OCI-LY7 (cell line): ENCODE data around the gene MPI. TPM values are rescaled to one million over a fixed set of nuclear protein-coding genes. Genes with fewer than 3 reads are reported as not detected.
A peak's percentile ranks its signal among the peaks of the same experiment; 100 is the strongest.

Experiments
- BruUV-seq: library from RNA; stranded (reverse); fragments of 400-500 nt; replicated peaks from 2 replicates; lab custom pipeline; 2021; lab: Mats Ljungman, UMichigan
- CTCF ChIA-PET: fragments of 300-600 bp; sonication (Branson Sonifier 250); formaldehyde crosslinking; loops from one replicate; lab custom pipeline; 2022; ENCODE audit warnings: antibody characterized with exemption; ENCODE audit not compliant: unreplicated experiment; lab: Charles Lee
- POLR2A ChIA-PET: fragments of 300-600 bp; sonication (Branson Sonifier 250); formaldehyde crosslinking; loops from one replicate; lab custom pipeline; 2022; ENCODE audit warnings: antibody characterized with exemption; lab: Charles Lee
- DNase-seq: peaks from one replicate; pipeline ENCODE4 v3.0.0-alpha.2; 2015; ENCODE audit warnings: low spot score
- H2AFZ ChIP-seq: fragments of 200-600 bp; sonication (generic), shearing (Covaris generic); 2 replicates; pipeline ENCODE4 v1.6.1; 2014; ENCODE audit warnings: mild to moderate bottlenecking, antibody characterized with exemption, low read length, moderate library complexity
- H3K27ac ChIP-seq: fragments of 200-600 bp; sonication (generic); 2 replicates; pipeline ENCODE4 v1.5.1; 2014; ENCODE audit warnings: mixed run types, low read depth, mild to moderate bottlenecking, moderate library complexity, low read length, inconsistent platforms; ENCODE audit not compliant: poor library complexity, severe bottlenecking
- H3K36me3 ChIP-seq: fragments of 200-600 bp; sonication (generic); 2 replicates; pipeline ENCODE4 v1.6.1; 2014; ENCODE audit warnings: mild to moderate bottlenecking, antibody characterized with exemption, low read length, moderate library complexity, mixed read lengths; ENCODE audit not compliant: insufficient read depth
- H3K4me1 ChIP-seq: fragments of 200-600 bp; sonication (generic); 2 replicates; pipeline ENCODE4 v1.5.1; 2014; ENCODE audit warnings: mild to moderate bottlenecking, low read length; ENCODE audit not compliant: insufficient read depth, poor library complexity, severe bottlenecking
- H3K4me2 ChIP-seq: fragments of 200-600 bp; sonication (generic); 2 replicates; pipeline ENCODE4 v1.6.1; 2014; ENCODE audit warnings: mild to moderate bottlenecking, low read length
- H3K4me3 ChIP-seq: fragments of 200-600 bp; sonication (generic); 2 replicates; pipeline ENCODE4 v1.5.1; 2014; ENCODE audit warnings: mild to moderate bottlenecking, low read depth, low read length; ENCODE audit not compliant: poor library complexity, severe bottlenecking
- H3K79me2 ChIP-seq: fragments of 200-600 bp; sonication (generic); 2 replicates; pipeline ENCODE4 v1.6.1; 2016; ENCODE audit warnings: low read depth, mild to moderate bottlenecking, low read length, moderate library complexity, mixed read lengths; ENCODE audit not compliant: insufficient read depth
- H3K9me2 ChIP-seq: fragments of 200-600 bp; sonication (generic); 2 replicates; pipeline ENCODE4 v1.6.1; 2016; ENCODE audit warnings: mild to moderate bottlenecking, low read length, mixed read lengths; ENCODE audit not compliant: insufficient read depth
- H3K9me3 ChIP-seq: fragments of 200-600 bp; sonication (generic); 2 replicates; pipeline ENCODE4 v1.6.1; 2014; ENCODE audit warnings: mild to moderate bottlenecking, mixed run types, low read length, mixed read lengths
- H4K20me1 ChIP-seq: fragments of 200-600 bp; sonication (generic); 2 replicates; pipeline ENCODE4 v1.6.1; 2014; ENCODE audit warnings: mild to moderate bottlenecking, antibody characterized with exemption, low read length, moderate library complexity, mixed read lengths; ENCODE audit not compliant: insufficient read depth
- CTCF ChIP-seq: fragments of 200-600 bp; sonication (generic); conservative IDR thresholded peaks from 2 replicates; pipeline ENCODE4 v1.5.1; 2014; ENCODE audit warnings: mild to moderate bottlenecking, antibody characterized with exemption, low read length, moderate library complexity, mixed read lengths
- EZH2phosphoT487 ChIP-seq: fragments of 200-600 bp; sonication (generic); IDR thresholded peaks from 2 replicates; pipeline ENCODE4 v1.6.1; 2018; ENCODE audit warnings: low read depth, borderline replicate concordance, mild to moderate bottlenecking, mixed run types, antibody characterized with exemption, low read length, moderate library complexity, mixed read lengths
- intact Hi-C: fragments of 100-400 bp; cut with micrococcal nuclease; formaldehyde crosslinking; loops from one replicate; pipeline ENCODE4 v1.10.0; 2022; ENCODE audit not compliant: unreplicated experiment
- total RNA-seq, 2 experiments: library from RNA; depleted of rRNA in 1 of 2; stranded (reverse); fragments of >200 nt in 1 of 2; shearing (Covaris generic) in 1 of 2; gene quantifications; 2 replicates each; pipeline ENCODE4 v1.2.3, GENCODE V29; 2014 to 2022

Gene MPI
- total RNA-seq, 2 experiments from 2014 or later = 58.9 to 67.2 TPM

GRCh38 chr15:74843445-74843828 is 46.4 kb upstream of the MPI start:
- no peaks in the 10 kb centered on the region for H3K9me2 ChIP-seq
- TSS peak; percentile 94 for BruUV-seq
- DNase-seq = no peak
- peaks cover 35% of the 10 kb centered on the region for H3K4me1 ChIP-seq
- intact Hi-C loops = loop anchor here (1.0 to 2.0 kb wide), 2 partner anchors 58 to 73 kb away; no protein-coding TSS in a partner anchor
- peak overlapping the region; percentile 66 for H3K4me2 ChIP-seq
- peak overlapping the region; percentile 73 for H3K4me3 ChIP-seq
- peak overlapping the region; percentile 58 for H2AFZ ChIP-seq
- peaks cover 16% of the 10 kb centered on the region for H3K36me3 ChIP-seq
- no peaks in the 10 kb centered on the region for H3K9me3 ChIP-seq
- H3K27ac ChIP-seq = peak overlapping the region; percentile 47
- no peaks in the 10 kb centered on the region for H4K20me1 ChIP-seq
- TF ChIP-seq CTCF (0 out of 2 replicates have a peak, but pooled peaks have one; percentile 55), EZH2phosphoT487 (no peak)
- no peaks in the 10 kb centered on the region for H3K79me2 ChIP-seq
- ChIA-PET POLR2A (interaction anchor here (0.6 to 1.3 kb wide), 3 partner anchors 15 to 72 kb away, joined by 3 to 5 read pairs (median 3); no protein-coding TSS in a partner anchor), CTCF (interaction anchor here (0.5 to 1.7 kb wide), 4 partner anchors 13 to 58 kb away, joined by 3 to 4 read pairs (median 4); no protein-coding TSS in a partner anchor)

GRCh38 chr15:74843891-74844299 is 45.9 kb upstream of the MPI start:
- Histone ChIP-seq H3K4me1 (peaks cover 35% of the 10 kb centered on the region), H2AFZ (no peak overlapping the region), H3K79me2 (no peaks in the 10 kb centered on the region), H3K36me3 (peaks cover 20% of the 10 kb centered on the region), H3K4me3 (peak overlapping the region; percentile 73), H3K9me2 (no peaks in the 10 kb centered on the region), H4K20me1 (no peaks in the 10 kb centered on the region), H3K27ac (peak overlapping the region; percentile 47), H3K9me3 (no peaks in the 10 kb centered on the region), H3K4me2 (peak overlapping the region; percentile 66)
- POLR2A ChIA-PET = no interaction called here
- DNase-seq = no peak
- CTCF ChIA-PET = interaction anchor here (0.5 to 1.7 kb wide), 5 partner anchors 12 to 135 kb away, joined by 3 to 13 read pairs (median 4); no protein-coding TSS in a partner anchor
- TF ChIP-seq CTCF (no peak), EZH2phosphoT487 (no peak)
- intact Hi-C loops = loop anchor here (1.0 to 2.0 kb wide), 2 partner anchors 57 to 73 kb away; no protein-coding TSS in a partner anchor
- BruUV-seq = TSS peak; percentile 49
